HG03045 (cell line): ENCODE results near the gene GARIN5B.
"Not testable (repeated sequence)": the region's sequence is repeated elsewhere in the genome, so short reads cannot be mapped to it uniquely, and the experiment has no call there.

ENCODE experiments used
- ATAC-seq: cut with Tn5 transposase; IDR thresholded peaks from one replicate; pipeline ENCODE4 v1.9.1; 2021; ENCODE audit warnings: mild to moderate bottlenecking, moderate library complexity; ENCODE audit not compliant: unreplicated experiment

GARIN5B gene

GRCh38 chr19:55362990-55363716 lies at the start of gene GARIN5B:
GARIN5B (minus strand) TSS chr19:55363260; CDS start chr19:55363066, 194 bp downstream.
- ATAC-seq = no peak

GRCh38 chr19:55410168-55410567 lies 47.1 kb upstream of the GARIN5B start:
- ATAC-seq = no peak

GRCh38 chr19:55409179-55409578 lies 46.1 kb upstream of the GARIN5B start:
- not testable (repeated sequence) for ATAC-seq

GRCh38 chr19:55408533-55408872 lies 45.4 kb upstream of the GARIN5B start:
- ATAC-seq = no peak

- peak; percentile 80 for ATAC-seq
Measured at GRCh38 chr19:55407800-55408532, 44.9 kb upstream of the GARIN5B start.

- not testable (repeated sequence) for ATAC-seq
Measured at GRCh38 chr19:55407550-55407799, 44.4 kb upstream of the GARIN5B start, which contains the start of gene UBE2S. UBE2S (minus strand) TSS chr19:55407788; CDS start chr19:55407589, 199 bp downstream.

GRCh38 chr19:55406826-55407549 lies 43.9 kb upstream of the GARIN5B start:
- no peak for ATAC-seq

- ATAC-seq = no peak
Measured at GRCh38 chr19:55406091-55406825, 43.2 kb upstream of the GARIN5B start.

- no peak for ATAC-seq
Measured at GRCh38 chr19:55405638-55406037, 42.6 kb upstream of the GARIN5B start.

- no peak for ATAC-seq
Measured at GRCh38 chr19:55402509-55402908, 39.4 kb upstream of the GARIN5B start.

GRCh38 chr19:55401390-55401789 lies 38.3 kb upstream of the GARIN5B start:
- not testable (repeated sequence) for ATAC-seq

GRCh38 chr19:55400281-55401087 lies 37.4 kb upstream of the GARIN5B start:
- ATAC-seq = no peak

GRCh38 chr19:55398200-55398925 lies 35.3 kb upstream of the GARIN5B start:
- ATAC-seq = no peak

- no peak for ATAC-seq
Measured at GRCh38 chr19:55392820-55393761, 30.0 kb upstream of the GARIN5B start.

- no peak for ATAC-seq
Measured at GRCh38 chr19:55391702-55392615, 28.9 kb upstream of the GARIN5B start.

GRCh38 chr19:55391191-55391670 lies 28.2 kb upstream of the GARIN5B start:
- no peak for ATAC-seq

- ATAC-seq = no peak
Measured at GRCh38 chr19:55390461-55390880, 27.4 kb upstream of the GARIN5B start.
